GM18511 (cell line): ENCODE data around the gene AGPAT3.

Source experiments
- ATAC-seq: cut with Tn5 transposase; IDR thresholded peaks from one replicate; pipeline ENCODE4 v1.9.1; 2021; ENCODE audit warnings: mild to moderate bottlenecking, moderate library complexity; ENCODE audit not compliant: unreplicated experiment

AGPAT3 gene

DNA sequence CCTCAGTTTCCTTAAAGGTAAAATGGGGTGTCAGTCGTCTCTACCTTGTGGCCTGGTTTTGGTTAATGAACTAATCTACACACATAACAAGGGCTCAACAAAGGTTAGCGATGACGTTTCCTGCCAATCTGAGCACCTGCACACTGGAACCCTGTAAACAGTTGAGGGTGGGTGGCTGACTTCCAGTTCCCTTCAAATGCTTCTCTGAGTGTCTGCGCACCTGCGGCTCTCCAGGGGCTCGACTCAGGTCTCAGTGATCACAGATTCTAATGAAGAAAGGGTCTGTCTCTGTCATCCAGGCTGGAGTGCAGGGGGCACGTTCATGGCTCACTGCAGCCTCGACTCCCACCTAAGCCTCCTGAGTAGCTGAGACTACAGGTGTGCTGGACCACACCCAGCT, 3.3 kb upstream of the AGPAT3 start:
- no peak for ATAC-seq

DNA sequence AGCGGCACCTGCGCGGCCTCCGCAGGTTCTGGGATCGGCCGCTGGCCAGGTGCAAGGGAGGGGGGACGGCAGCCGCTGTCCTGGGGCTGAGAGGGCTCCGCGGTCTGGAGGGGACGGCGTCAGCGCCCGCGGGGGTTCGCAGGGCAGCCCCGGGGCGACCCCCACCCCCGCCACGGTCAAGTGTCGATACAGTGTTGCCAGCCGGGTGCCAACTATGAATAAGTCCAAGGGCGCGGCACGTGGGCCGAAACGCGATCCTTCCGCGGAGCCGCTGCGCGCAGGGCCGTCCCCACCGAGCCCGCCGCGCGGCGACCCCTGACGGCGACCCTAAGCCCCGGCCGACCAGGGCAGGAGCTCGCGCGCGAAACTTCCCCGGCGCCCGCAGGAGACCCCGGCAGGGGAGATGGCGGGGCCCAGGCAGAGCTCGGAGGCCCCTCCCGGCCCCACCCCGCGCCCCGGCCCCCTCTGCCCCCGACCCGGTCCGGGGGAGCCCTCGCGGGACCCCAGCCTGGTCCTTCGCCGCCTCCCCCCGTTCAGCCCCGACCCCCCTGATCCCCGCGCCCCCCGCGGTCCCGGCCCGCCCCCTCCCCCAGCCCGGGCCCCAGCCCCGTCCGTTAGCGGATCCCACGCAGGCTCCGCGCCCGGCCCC, 586 bp upstream of the AGPAT3 start:
- ATAC-seq = no peak

DNA sequence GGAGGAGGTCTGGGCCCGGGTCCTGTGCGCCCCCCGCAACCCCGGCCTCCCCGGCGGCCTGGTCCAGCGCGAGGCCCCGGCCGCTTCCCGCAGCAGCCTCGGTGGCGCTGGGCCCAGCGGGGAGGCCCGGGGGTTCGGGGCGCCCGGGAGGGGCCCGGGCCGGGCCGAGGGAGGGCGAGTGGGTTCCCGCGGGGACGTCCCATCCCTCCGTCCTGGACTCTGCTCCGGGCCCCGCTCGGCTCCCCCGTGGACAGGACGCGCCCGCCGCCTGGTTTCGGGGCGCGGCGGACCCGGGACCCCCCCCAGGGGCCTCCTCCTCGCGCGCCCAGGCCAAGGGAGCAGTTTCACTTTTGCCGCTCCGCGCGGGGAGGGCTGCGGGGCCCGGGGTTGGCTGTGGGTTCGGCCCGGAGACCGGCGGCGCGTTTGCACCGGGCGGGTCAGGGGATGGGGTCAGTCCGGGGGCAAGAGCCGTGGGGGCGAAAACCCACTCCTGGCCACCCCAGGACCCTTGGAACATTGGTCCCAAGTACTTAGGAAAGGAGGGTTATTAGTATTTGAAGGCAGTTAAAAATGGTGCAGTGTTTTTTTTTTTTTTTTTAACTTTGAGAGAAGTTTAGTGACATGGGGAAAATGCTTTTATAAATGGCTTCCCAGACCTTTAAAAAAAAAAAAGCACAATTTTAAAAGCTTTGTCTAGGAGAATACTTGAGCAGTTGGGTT, 677 bp downstream of the AGPAT3 start:
- no peak for ATAC-seq

DNA sequence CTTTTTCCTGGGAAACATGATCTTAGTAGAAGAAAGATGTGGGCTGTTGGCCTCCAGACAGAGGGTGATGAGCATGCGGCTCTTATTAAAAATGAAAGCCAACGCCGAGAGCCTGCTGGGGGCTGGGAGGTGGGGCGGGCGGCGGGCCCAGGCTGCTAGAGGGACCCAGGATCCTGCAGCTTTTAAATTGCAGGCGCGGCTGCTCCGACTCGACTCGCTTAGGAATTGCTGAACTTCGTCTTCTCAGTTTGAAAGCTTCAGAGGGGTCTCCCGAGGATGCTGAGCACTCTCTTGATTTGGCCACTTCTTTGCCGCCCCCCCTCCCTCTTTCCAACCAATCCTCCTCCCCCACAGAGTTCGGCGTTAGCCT, 1.2 kb downstream of the AGPAT3 start:
- ATAC-seq = no peak

DNA sequence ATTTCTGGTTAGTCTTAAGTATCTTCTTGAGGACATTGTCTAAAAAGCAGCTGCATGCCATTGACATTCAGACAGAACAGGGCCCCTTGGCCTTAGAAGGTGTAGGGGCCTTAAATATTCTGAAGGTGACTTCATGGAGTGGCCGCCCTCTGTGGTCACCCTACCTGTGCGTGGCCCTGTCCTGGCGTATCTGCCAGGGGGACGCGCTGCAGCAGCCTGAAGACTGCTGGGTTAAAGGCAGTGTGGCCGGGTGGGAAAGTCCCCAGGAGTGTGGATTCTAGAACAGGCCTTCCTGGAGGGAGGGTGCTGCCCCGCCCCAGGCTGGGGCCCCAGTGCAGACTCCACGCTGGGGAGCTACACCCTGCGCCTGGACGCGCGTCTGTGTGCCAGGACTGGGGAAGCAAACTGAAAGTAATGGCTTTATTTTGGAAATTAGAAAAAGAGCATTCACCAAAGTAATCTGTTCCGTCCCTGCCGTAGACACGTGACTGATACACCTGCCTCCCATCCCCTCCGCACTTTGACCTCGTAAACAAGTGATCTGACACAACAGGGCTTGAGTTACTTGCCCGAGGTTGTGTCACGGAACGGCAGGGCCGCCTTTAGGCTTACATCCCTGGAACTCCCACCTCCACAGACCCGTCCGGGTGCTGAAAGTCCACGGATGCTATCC, 1.8 kb downstream of the AGPAT3 start:
- ATAC-seq = no peak

DNA sequence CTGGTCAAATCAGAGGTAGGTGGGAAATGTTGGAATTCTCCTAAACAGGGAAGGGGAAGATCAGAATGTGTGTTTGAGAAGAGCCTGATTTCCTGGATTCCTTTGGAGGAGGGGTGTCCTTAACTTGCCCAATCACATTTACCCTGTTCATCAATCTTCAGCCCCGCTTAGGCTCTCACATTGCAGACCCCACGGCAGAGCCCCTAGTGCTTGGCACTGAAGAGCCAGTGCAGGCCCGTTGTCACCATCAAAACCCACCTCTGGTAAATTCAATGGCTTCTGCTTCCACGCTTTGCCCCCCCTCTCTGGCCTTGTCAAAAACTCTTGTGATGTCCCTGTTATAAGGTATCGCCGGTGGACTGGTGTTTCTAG, 2.3 kb downstream of the AGPAT3 start:
- no peak for ATAC-seq

DNA sequence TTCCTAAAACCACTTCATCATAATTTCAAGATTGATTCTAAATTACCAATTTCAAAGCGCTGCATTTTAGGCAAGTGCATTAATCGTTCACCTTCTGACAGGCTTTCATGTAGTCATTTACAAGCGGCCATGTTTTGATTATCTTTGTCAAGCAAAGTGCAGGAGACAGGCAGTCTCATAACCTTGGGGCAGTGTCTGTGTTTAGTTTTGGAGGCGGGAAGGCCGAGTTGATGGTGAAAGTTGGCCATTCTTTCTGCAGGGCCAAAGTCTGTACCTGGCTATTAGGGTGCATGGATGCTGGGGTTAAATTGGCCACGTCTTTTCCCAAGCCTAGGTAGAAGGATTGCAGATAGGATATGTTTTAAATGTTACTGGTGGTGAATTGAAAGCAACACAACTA, 2.9 kb downstream of the AGPAT3 start:
- ATAC-seq = no peak

DNA sequence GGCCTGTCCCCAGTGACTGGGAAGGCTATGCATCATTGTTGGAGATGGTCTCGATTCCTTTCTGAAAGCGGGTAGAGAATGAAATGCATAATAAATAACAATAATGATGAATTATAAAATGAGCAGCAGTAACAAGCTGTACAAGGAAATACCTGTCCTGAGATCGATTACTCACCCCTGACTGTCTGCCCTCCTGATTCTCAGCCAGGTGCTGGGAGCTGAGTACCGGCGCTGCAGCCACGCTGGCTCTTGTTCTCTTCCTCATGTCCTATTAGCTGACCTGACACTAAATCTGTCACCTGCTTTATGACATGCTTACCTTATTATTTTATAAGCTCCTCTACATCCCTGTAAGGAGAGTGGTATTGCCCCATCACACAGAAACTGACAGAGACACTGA, 3.4 kb downstream of the AGPAT3 start:
- no peak for ATAC-seq

DNA sequence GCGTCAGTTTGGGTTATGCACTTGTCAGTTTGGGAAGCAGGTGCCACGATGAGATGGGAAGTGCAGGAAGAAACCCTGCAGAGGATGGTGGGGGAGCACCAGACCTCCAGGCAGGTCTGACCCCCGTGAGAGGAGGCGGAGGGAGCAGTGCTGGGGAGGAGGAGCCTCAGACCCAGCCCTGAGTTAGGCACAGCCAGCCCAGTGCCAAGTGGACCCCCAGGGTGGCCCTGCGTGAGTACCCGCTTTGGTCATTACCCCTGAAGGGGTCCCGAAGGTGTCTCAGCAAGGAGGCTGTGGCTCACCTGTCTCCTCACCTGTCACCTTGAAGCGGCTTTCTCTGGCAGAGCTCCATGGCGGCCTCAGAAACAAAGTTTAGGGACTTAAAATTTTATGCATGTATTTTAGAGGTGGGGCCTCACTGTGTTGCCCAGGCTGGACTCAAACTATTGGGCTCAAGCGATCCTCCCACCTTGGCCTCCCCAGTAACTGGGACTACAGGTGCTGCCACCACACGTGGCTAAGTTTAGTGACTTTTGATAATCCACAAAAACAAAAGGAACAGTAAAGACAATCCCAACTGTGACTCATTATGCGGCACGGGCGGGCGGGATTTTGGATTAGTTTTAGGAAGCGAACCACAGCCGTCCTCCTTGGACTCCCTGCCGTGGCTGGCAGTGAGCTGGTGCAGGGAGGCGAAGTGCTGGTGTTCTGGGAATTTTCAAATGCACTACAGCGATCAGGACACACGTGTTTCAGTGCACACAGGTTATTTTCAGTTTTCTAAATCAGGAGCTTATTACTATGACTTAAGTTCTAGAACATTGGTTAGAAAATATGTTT, 4.7 kb downstream of the AGPAT3 start:
- no peak for ATAC-seq

DNA sequence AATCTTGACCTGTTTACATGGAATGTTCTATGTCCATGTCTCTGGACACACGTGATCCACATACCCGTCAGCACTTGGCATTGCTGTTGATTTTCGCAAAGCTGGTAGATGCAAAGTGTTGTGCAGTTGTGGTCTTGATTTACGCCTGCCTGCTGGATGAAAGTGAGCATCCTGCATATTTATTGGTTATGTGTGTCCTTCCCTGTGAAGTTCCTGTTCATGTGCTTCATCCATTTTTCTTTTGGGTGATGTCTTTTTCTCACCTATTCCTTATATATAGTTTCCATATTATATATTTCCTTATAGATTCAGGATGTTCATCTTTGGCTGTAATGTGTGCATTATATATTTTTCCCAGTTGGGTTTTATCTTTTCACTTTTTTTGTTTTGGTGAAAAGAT, 6.5 kb downstream of the AGPAT3 start:
- ATAC-seq = no peak

DNA sequence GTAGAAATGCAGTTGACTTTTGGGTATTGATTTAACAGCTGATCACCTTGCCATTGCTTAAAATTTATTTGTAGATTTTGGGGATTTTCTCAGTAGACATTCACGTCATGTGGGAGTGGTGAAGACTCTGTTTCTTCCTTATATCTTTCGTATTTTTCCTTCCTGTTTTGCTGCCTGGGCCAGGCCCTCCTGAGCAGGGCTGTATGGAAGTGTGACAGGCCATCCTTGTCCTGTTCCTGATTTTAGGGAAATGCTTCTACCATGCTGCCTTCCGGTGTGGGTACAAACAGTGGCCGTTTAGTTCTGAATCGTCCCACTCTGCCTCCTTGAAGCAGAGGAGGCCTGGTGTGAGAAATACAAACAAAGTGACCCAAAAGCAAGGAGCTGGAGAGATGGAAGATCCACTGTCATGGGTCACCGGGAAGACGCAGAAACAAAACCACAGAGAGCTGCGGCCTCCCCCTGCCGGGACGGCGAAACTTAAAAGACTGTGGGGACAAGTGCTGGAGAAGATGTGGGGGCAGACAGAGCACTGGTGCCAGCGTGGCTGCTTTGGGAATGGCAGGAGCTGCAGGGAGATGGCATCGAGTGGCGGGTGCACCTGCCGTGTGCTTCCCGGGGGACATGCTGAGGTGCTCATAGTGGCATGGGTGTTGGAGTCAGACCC, 7.6 kb downstream of the AGPAT3 start:
- no peak for ATAC-seq

DNA sequence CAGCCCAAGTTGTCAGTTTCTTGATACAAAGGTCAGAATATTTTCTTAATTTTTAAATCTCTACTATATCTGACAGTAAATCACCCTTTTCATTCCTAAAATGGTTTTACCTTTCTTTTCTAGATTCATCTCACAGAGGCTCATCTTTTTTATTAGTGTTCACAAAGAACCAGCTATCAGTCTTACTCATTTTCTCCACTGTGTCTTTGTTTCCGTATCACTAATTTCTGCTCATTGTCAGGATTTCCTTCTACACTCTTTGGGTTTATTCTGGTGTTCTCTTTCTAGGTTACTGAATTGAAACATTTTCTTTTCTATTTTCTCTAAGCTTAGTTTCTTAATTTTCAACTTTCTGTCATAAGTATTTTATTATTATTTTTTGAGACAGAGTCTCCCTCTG, 8.7 kb downstream of the AGPAT3 start:
- no peak for ATAC-seq

DNA sequence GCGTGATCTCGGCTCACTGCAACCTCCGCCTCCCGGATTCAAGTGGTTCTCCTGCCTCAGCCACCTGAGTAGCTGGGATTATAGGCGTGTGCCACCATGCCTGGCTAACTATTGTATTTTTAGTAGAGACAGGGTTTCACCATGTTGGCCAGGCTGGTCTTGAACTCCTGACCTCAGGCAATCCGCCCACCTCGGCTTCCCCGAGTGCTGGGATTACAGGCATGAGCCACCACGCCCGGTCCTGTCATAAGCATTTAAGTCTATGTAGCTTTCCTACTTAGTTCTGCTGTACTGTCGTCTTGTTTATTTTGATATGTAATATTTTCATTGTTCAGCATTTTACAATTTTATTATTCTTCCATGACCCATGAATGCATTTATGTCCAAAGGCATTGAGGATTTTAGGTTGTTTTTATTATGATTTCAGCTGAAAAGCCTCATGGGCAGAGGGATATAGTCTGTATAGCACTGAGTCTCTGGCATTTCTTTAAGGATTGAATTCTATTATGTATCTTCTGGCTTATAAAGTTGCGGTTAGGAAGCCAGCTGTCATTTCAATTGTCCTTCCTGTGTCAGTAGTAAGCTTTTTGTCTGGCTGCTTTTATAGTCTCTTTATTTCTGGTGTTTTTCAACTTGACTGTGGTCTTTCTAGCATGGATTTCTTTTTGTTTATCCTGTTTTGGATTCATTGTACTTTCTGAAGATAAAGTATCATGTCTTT, 9.2 kb downstream of the AGPAT3 start:
- no peak for ATAC-seq

DNA sequence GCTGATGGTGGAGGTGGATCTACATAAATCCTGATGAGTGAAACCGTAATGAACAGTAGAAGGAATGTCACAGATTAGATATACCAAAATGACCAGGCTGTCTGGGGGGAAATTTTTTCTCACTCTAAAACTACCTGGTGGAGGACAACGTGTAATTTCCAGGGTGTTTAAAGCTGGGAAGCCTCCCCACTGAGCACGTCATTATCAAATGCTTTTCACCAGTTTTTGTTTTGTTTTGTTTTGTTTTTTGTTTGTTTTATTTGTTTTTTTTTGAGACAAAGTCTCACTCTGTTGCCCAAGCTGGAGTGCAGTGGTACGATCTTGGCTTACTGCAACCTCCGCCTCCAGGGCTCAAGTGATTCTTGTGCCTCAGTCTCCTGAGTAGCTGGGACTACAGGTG, 11.6 kb downstream of the AGPAT3 start:
- ATAC-seq = no peak

DNA sequence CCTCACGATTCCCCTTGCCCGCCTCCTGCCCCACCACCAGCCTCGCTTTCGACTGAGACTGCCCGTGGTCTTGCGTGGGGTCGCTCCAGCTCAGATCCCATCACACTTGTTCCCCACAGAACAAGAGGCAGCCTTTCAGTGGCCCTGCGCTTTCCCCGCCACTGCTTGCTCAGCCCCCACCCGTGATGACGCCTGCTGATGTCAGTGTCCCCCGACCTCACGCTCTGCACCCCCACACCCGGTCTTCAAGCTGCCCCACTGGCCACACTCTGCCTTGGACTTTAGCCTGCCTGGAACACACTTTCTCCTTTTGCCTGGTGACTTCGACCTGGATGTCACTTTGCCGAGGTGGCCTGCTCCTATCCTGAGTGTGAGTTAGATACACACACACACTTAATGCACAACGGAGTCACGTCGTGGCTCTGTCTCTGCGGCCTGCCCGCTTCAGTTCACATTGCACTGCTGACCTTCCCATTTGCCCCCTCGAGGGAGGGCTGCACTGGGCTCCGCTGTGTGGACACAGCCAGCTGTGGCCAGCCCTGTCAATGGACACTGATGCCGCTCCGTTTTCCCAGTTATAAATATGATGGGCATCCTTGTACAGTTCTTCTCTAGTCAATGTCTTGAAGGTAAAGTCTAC, 13.0 kb downstream of the AGPAT3 start:
- ATAC-seq = no peak

DNA sequence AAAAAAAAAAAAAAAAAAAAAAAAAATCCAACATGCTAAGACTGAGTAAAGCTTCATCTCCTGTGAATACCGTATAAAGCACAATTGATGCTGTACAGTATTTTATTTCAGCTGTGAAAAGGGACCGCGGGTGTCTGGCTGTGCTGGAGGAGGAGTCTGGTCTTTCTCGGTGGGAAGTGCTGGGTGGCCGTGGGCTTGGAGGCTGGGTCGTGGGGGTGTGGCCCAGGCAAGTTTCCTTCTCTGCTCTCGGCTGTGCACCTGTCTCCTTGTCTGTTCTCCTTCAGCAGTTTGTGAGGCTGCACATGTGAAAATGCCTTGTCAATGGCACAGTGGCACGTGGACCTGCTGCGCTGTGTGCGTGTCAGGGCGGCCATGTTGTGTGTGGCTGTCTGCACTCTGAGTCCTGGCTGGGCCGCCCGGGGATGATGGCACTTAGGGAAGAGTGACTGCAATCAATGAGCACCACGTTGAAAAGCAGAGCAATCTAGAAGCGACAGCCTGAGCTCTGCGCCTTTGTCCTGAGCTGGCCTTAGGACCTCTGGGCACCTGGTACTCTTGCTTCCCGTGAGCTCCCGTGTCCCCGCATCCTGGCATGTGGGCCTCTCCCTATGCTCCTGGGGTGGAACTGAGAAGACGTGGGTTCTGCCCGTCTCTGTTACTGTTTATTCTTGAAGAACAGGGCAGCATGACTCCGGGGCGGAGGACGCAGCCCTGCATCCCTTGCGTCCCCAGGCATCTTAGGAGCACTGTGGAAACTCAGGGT, 14.5 kb downstream of the AGPAT3 start:
- no peak for ATAC-seq

DNA sequence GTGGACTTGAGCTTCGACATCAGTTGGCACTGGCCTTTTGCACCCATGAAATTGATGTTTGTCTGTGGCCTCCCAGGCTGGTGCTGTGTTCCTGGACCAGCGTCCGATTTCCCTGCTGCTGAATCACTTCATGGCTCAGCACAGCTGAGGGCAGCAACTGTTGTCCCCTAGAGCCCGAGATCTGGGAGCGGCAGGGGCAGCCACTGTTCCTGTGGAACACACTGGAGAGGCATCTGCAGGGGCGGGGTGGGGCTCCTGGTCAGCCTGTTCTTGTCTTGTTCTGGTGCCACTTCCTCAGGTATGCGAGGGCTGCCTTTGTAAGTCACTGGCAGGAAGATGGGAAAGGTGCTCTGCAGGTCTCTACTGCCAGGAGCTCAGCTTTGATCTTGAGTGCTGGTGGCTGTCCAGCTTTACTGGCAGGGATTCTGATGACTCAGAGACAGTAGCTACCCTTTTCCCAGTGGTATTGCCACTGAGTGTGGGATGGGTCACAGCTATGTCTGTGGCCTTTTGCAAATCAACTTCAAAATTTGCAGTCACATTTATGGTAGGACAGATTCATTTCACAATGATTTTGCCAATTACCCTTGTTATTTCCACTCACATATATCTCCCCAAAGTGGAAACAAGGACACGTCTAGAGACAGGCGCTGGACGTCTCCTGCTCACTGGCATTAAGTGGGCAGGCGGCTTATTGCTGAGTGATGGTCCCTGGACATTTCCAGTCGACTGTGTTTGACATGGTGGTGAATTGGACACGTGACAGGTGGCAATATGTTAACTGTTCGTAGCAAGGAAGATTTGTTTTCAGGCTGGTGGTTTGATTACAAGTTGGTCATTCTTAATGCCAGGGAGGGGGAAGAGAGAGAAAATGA, 15.3 kb downstream of the AGPAT3 start:
- ATAC-seq = no peak

DNA sequence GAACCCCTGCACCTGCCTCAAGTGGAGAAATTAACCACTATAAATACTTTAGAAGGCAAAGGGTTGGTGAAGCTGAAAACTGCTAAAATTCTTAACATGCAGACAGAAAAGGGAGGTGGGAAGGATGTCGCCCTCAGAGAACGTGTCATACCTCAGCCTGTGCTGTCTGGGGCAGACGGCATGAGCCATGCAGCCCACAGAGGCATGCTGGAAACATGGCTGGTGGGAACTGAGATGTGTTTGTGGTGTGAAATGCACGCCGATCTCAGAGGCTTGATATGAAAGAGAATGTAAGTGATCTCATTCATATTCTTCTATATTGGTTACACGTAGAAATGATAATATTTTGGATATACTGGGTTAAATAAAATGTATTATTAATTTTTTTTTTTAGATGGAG, 16.3 kb downstream of the AGPAT3 start:
- no peak for ATAC-seq
